NCI-H774 (cell line): ENCODE results near the gene POU6F2.

Experiments used
- DNase-seq: peaks from one replicate; lab custom pipeline; 2025; lab: John Stamatoyannopoulos, UW

Gene POU6F2

GRCh38 chr7:39402034-39402433 lies 424.3 kb downstream of the POU6F2 start:
- no peak for DNase-seq

DNA sequence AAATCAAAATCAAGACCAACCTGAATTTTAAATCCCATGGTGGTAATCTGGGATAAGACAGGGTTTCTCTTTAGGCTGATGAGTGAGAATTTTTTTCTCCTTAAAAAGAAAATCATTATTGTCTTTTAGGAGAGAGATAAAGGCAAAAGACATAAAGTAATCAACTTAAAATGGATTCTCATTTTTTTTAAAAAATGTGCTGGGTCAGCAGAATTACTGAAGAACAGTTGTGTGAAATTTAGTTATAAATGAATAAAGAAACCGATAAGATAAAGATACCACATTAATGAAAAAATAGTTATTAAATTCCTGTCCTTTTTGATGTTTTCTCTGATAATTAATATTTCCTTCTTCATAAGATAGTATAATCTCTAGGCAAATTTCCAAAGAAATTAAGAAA lies 427.2 kb downstream of the POU6F2 start:
- DNase-seq = no peak

DNA sequence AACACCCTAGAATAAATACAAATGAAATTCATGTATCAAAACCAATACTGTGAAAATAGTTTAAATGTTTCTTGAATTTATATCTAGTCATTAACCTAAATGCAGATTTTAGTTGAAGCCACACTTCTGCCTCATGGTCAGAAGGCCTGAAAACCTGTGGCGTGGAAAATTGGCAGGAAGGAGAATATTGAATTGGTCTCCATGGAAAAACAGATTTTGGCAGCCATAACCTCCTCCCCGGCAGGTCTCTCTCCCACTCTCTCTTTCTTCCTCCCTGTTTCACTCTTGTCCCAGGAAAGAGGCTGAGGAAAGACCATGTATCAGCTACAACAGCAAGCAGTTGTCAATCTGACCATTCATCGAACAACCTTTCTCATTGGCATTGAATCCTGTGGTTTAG lies 427.9 kb downstream of the POU6F2 start:
- no peak for DNase-seq

GRCh38 chr7:39406467-39406866 lies 428.8 kb downstream of the POU6F2 start:
- no peak for DNase-seq

DNA sequence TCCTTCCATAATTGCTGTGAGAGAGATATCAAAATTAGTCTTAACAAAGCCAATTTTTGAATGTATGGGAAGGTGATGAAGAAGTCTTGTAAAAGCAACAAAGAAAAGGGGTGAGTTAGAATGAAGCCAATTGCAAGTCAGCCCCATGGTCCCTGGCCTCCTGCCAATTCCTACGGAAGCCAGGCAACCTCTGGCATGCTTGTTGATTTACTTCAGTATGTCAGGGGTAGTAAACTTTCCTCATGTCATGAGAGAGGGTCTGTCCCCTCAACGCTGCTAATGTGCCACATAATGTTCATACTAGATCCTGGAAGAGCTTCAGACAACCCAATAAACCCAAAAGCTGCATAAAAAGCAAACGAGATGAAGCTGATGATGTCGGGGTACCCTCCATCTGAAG lies 429.4 kb downstream of the POU6F2 start:
- DNase-seq = no peak

GRCh38 chr7:39407723-39408122 lies 430.0 kb downstream of the POU6F2 start:
- no peak for DNase-seq

DNA sequence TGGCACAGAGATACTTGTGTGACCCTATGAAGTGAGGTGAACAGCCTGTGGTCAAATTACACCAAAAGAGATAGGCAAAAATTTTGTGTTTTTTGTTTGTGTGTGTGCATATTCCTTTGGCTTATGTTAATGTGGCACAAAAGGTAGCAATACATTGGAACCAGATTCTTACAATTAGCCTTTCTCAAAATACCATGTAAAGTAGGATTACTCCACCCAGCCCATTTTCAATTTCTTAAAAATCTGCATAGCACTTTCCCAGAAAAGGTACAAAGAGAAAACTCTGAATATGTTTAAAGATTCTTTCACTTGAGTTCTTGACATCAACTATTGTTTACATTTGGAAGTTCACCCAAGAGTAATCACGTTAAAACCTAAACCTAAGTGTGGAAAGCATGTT lies 431.2 kb downstream of the POU6F2 start:
- DNase-seq = no peak

- DNase-seq = no peak
Measured at GRCh38 chr7:39410582-39410981, 432.9 kb downstream of the POU6F2 start.

DNA sequence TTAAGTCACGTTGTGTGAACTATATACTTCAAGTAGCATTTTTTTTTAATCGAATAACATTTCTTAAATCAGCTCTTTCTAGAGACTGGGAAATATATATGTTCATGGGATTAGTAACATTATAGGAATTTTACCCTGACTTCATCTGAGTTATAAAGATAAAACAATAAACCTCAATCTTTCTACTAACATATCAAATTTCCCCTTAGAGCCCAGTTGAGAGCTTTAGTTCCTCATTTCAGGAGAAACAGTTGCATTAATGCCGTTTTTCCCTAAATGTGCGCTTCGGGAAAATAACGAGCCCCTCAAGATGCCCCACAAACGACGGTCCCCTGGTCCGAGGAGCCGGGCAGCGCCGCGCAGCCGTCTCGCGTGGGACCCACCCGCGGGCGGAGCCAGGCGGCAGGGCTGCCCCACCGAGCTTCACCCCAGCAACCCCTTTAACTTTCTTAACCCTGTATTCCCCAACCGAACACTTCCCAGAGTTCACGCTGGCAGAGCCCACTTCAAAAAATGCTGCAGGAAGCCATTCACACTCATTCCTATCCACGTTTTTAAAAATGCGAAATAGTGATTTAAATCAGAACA lies 436.0 kb downstream of the POU6F2 start:
- DNase-seq = no peak

DNA sequence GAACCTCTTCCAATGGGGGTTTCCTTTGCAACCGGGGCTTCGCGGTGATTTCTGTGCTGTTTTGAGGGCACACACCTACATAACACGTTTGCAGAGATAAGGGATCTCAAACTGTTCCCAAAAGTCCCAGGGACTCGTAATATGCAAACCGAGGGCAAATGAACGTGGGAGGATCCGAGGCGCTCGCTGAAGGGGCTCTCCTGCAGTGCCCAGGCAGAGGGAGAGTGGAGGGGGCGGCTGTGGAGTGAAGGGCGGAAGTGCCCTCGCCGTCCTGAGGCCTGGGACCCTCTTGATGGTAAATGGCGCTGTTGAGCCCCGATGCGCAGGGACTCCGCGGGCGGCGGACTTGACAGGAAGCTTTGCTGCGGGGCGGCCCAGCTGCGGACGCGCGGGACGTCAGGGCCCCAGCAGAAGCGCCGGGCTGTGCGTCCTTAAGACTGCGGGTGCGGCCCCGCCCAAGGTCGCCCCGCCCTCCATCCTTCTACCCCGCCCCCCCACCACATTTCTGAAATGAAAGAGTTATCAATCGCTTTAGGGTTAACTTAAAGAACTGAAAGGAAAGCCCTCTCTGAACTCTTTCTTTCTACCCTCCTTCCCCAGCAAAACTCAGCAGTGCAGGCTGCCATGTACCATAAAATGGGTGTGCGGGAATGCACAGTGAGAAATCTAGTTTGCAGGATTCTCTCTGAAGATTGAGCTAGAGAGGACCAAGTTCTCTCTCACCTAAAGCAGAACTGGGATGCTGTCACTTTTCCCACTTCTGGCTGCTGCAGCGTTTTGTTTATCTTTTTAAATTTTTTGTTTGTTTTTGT lies 436.7 kb downstream of the POU6F2 start:
- no peak for DNase-seq

- DNase-seq = no peak
Measured at GRCh38 chr7:39415091-39415787, 437.5 kb downstream of the POU6F2 start.

GRCh38 chr7:39416866-39417265 lies 439.2 kb downstream of the POU6F2 start:
- DNase-seq = no peak

GRCh38 chr7:39417642-39418041 lies 439.9 kb downstream of the POU6F2 start:
- no peak for DNase-seq

- no peak for DNase-seq
Measured at GRCh38 chr7:39421251-39421650, 443.5 kb downstream of the POU6F2 start.

DNA sequence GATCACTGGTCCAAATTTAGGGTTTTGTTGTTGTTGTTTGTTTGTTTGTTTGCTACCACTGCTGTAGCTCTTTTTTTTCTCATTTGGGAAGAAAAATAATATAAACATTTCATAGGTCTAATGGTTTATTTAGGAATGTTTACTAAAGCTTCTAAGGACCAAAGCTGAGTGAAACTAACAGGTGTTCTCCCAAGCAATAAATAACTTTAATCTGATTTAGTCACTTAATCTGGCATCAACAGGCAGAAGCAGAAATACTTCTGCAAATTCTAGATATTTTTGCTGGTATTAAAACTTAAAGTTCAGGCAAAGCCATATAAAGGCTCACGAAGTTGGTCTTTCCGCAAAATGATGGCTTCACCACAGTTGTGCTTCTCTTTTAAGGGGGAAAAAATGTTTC lies 444.0 kb downstream of the POU6F2 start:
- no peak for DNase-seq

DNA sequence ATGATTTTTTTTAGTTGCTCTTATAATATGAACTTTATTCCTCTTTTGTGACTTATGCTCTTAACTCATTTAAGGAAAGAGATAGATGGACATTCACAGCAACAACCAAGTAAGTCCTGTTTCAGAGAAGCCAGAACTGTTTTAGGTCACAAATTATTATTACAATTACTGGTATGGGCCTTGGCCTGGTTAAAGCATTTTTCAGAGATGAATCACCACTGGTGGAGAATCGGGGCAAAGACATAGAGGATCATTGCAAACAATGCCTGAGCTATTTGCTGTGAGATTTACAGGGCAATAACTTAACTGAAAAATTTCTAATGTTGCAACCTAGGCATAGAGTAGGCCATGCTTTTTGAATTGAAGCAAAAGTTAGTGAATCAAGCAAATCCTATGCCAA lies 450.5 kb downstream of the POU6F2 start:
- DNase-seq = no peak

DNA sequence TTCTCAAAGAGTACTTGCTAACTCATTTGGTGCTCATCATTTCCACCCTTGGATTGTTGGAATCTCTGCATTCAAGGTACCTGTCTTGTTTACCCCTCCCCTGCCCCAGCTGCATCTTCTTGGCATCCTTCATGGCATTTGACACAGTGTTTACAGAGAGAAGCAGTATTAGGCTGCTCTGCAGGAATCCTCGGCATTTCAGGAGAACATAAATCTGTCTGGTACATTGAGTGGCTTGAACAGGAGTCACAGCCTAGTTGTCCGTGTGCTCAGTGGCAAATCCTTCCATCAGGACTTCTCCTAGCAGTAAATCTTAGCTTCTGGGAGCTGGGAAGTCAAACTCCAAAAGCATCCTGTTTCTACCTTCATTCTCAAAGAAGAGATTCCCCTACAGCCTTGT lies 451.7 kb downstream of the POU6F2 start:
- DNase-seq = no peak

DNA sequence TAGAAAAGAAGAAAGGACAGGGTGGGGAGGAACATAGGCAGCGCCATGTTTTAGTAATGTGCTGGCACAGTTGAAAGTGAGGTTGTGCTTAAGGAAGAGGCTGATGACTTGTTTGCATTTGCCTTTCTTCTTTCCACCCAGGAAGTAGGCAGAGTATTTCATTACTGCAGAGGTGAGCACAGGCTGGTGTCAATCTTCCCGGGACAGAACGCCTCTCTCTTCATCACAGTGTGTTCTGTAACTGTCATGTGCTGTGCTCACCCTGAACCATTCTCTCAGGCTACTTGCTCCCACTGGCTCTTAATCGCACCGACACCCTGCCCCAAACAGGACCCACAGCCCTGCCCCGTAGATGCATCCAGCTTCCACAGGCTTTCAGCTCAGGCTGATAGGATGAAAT lies 452.7 kb downstream of the POU6F2 start:
- DNase-seq = no peak

- DNase-seq = no peak
Measured at GRCh38 chr7:39430909-39431641, 453.4 kb downstream of the POU6F2 start.

DNA sequence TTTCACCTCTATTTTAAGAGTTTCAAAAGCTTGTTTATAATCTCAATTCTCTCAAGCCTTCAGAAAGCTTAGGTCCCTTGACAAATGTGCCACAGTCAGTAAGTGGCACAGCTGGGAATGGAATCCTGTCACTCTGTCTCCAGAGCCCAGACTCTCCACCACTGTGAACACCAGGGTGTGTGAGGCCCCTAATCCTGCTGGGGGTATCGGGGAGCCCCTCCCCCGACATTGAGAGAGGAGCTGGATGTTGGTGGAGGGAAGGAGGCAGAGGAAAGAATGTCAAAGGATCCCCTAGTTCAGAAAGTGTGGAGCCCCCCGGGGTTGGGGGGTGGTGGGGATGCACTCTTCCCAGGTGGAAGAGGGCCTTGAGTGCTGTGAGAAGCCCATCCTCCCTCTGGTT lies 454.7 kb downstream of the POU6F2 start:
- no peak for DNase-seq

DNA sequence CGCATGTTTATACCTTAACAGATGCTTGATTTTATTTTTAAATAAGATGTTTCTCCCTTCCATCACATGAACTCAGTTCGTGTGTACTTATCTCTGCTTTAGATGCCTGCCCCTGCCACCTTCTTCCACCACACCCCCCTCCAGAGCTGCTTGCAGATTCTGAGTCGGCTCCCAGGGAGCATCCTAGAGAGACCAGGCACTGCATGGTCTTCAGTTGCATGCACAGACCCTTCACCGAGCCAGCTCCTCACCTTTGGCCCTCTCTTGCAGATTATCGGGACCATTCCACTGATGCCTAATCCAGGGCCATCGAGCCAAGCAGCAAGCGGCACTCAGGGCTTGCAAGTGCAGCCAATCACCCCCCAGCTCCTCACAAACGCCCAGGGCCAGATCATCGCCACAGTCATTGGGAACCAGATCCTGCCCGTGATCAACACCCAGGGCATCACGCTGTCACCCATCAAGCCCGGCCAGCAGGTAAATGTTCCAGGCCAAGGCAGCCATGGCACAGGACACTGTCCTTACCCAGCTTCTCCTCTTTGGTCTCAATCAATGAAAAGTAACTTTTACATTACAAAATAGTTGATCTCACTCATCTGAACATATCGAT lies 455.2 kb downstream of the POU6F2 start:
- no peak for DNase-seq

- DNase-seq = no peak
Measured at GRCh38 chr7:39433550-39433949, 455.8 kb downstream of the POU6F2 start.
